Upper lobe of left lung (tissue), 4 donors: ENCODE data around the gene ZXDC.

Experiments
- CTCF ChIP-seq, 6 experiments: fragments of 450-650 bp in 4 of 6; fragments of 200-600 bp in 2 of 6; sonication (generic) in 2 of 6; IDR thresholded peaks; one replicate each; pipeline ENCODE4 v1.5.1; 2016 to 2019; ENCODE audit warnings: antibody characterized with exemption in 6 of 6
- EP300 ChIP-seq, 4 donors: sonication (generic); formaldehyde crosslinking; IDR thresholded peaks; one replicate each; pipeline ENCODE4 v1.5.1; 2017; ENCODE audit warnings: antibody characterized with exemption in 4 of 4, control low read depth in 2 of 4
- POLR2A ChIP-seq, 4 donors: fragments of 450-650 bp; IDR thresholded peaks; one replicate each; pipeline ENCODE4 v1.5.1; 2016 to 2017; ENCODE audit warnings: antibody characterized with exemption in 4 of 4, mild to moderate bottlenecking in 2 of 4
- POLR2AphosphoS5 ChIP-seq, 2 donors: sonication (generic); formaldehyde crosslinking; IDR thresholded peaks; one replicate each; pipeline ENCODE4 v1.5.1; 2017; ENCODE audit warnings: antibody characterized with exemption in 2 of 2

DNA sequence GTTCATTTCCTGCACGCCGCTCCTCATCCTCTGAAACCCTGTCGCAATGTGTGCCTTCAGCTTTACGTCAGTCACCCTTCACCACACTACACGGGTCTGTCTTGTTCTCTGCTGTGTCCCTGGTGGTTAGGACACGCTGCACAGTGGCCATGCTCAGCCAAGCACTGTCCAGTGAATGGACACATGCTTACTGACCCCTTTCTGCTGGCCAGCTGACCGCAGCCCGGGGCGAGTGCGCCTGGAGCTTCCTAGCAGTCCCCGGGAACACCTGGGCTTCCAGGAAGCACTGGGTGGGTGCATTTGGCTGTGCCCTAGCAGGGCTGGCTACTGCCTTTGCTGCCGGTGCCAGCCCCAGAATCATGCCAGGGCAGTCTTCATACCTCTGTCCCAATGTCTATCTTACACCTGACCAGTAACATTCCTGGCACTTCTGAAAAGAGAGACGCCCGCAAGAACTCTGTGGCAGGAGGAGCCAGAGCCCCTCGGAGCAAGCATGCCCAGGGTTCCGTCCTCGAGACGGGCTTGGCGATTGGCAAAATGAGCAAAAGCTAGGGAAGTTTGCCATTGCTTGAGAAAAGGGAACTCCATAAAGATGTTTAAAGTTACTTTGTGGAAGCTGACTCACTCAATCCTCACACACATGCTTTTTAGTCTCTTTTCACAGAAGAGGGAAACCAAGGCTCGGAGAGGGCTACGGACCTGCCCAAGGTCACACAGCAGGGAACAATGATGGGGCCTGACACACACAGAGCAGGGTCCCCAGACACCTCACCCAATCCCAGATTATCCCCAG, 15.7 kb upstream of the ZXDC start:
- TF ChIP-seq CTCF (IDR thresholded peaks at IDR 0.05) (no peak), POLR2AphosphoS5 (IDR thresholded peaks at IDR 0.05) (no peak), POLR2A (IDR thresholded peaks at IDR 0.05) (no peak), EP300 (IDR thresholded peaks at IDR 0.05) (no peak)
